B cell (primary cell): ENCODE data around the gene CKS2. TPM values are rescaled to one million over a fixed set of nuclear protein-coding genes. Genes with fewer than 3 reads are reported as not detected.
A peak's percentile ranks its signal among the peaks of the same experiment; 100 is the strongest.

Source experiments
- ATAC-seq: fragments of 200-7000 bp; cut with Tn5 transposase; one replicate; pipeline ENCODE4 v1.10.0; 2021; ENCODE audit warnings: low read depth, mild to moderate bottlenecking, moderate number of reproducible peaks, moderate library complexity
- CTCF ChIA-PET: fragments of 350-600 bp; sonication (Branson Sonifier 250); formaldehyde crosslinking; loops from one replicate; lab custom pipeline; 2021; ENCODE audit warnings: antibody characterized with exemption, inconsistent platforms; lab: Charles Lee
- POLR2A ChIA-PET: fragments of 350-600 bp; sonication (Branson Sonifier 250); formaldehyde crosslinking; loops from one replicate; lab custom pipeline; 2021; ENCODE audit warnings: antibody characterized with exemption; lab: Charles Lee
- DNase-seq: peaks from one replicate; pipeline ENCODE4 v3.0.0; 2013
- H2AFZ ChIP-seq: 2 replicates; pipeline ENCODE4 v1.6.1; 2012; ENCODE audit warnings: mild to moderate bottlenecking, low read depth, low read length; ENCODE audit not compliant: insufficient read depth, poor library complexity, severe bottlenecking
- H3K27ac ChIP-seq, 2 donors: 1 replicate in 1 of 2; 2 replicates in 1 of 2; pipeline ENCODE4 v1.5.1; 2012 to 2013; ENCODE audit warnings: low read length in 2 of 2, mild to moderate bottlenecking in 2 of 2, moderate library complexity in 1 of 2
- H3K27me3 ChIP-seq, 4 experiments: fragments of 200-600 bp in 1 of 4; sonication (generic) in 1 of 4; replicated peaks in 1 of 4; 1 replicate in 2 of 4; 2 replicates in 2 of 4; pipeline versions ENCODE4 v1.6.1 to v1.7.0; 2013 to 2016; ENCODE audit warnings: low read length in 3 of 4, mild to moderate bottlenecking in 2 of 4, mixed read lengths in 1 of 4, moderate library complexity in 1 of 4; ENCODE audit not compliant: insufficient read depth in 4 of 4, control insufficient read depth in 3 of 4; ENCODE audit errors: control extremely low read depth in 1 of 4
- H3K36me3 ChIP-seq, 2 experiments: replicated peaks in 1 of 2; 1 replicate in 1 of 2; 2 replicates in 1 of 2; pipeline versions ENCODE4 v1.6.1 to v1.7.1; 2013; ENCODE audit warnings: low read length in 1 of 2; ENCODE audit not compliant: insufficient read depth in 2 of 2, control insufficient read depth in 1 of 2; ENCODE audit errors: control extremely low read depth in 1 of 2, extremely low read depth in 1 of 2
- H3K4me1 ChIP-seq, 2 donors: fragments of 200-600 bp in 1 of 2; sonication (generic) in 1 of 2; 1 replicate in 1 of 2; 2 replicates in 1 of 2; pipeline versions ENCODE4 v1.5.1 to v1.6.1; 2013 to 2017; ENCODE audit warnings: low read length in 2 of 2; ENCODE audit not compliant: control insufficient read depth in 2 of 2, insufficient read depth in 2 of 2
- H3K4me2 ChIP-seq: replicated peaks from 2 replicates; pipeline ENCODE3; 2012; ENCODE audit warnings: mild to moderate bottlenecking, low read depth, low read length; ENCODE audit not compliant: poor library complexity, severe bottlenecking
- H3K4me3 ChIP-seq, 5 experiments: fragments of 200-600 bp in 1 of 5; sonication (generic) in 1 of 5; 1 replicate in 3 of 5; 2 replicates in 2 of 5; pipeline versions ENCODE4 v1.5.1 to v1.7.0; 2011 to 2016; ENCODE audit warnings: low read length in 4 of 5, mild to moderate bottlenecking in 4 of 5, low read depth in 2 of 5, control low read depth in 1 of 5, moderate library complexity in 1 of 5; ENCODE audit not compliant: insufficient read depth in 1 of 5; ENCODE audit errors: control extremely low read depth in 1 of 5, extremely low read depth in 1 of 5
- H3K79me2 ChIP-seq: fragments of 200-600 bp; sonication (generic); one replicate; pipeline ENCODE4 v1.6.0; 2016; ENCODE audit warnings: low read length; ENCODE audit not compliant: control insufficient read depth, insufficient read depth
- H3K9ac ChIP-seq: fragments of 200-600 bp; sonication (generic); 2 replicates; pipeline ENCODE4 v1.6.1; 2017; ENCODE audit warnings: mild to moderate bottlenecking, low read length, moderate library complexity
- H3K9me3 ChIP-seq, 3 donors: one replicate each; pipeline versions ENCODE4 v1.6.1 to v1.7.1; 2013; ENCODE audit warnings: low read length in 2 of 3; ENCODE audit not compliant: control insufficient read depth in 2 of 3, insufficient read depth in 1 of 3; ENCODE audit errors: control extremely low read depth in 1 of 3
- H4K20me1 ChIP-seq: 2 replicates; pipeline ENCODE4 v1.6.0; 2012; ENCODE audit warnings: mild to moderate bottlenecking, low read length; ENCODE audit not compliant: insufficient read depth, control insufficient read depth, poor library complexity, severe bottlenecking
- H3K27ac Mint-ChIP-seq: one replicate; pipeline ENCODE4 v1.8.0; 2021; ENCODE audit warnings: mixed read lengths
- H3K27me3 Mint-ChIP-seq: one replicate; pipeline ENCODE4 v1.8.0; 2021; ENCODE audit warnings: mixed read lengths
- H3K4me1 Mint-ChIP-seq: one replicate; pipeline ENCODE4 v1.8.0; 2021; ENCODE audit warnings: mixed read lengths
- H3K4me3 Mint-ChIP-seq: one replicate; pipeline ENCODE4 v1.8.0; 2021; ENCODE audit warnings: mixed read lengths
- H3K9me3 Mint-ChIP-seq: one replicate; pipeline ENCODE4 v1.8.0; 2022; ENCODE audit warnings: mixed read lengths; ENCODE audit not compliant: insufficient read depth
- CTCF ChIP-seq: fragments of 200-600 bp; IDR thresholded peaks from one replicate; pipeline ENCODE4 v1.8.0; 2022; ENCODE audit warnings: antibody characterized with exemption, mild to moderate bottlenecking
- EZH2 ChIP-seq: IDR thresholded peaks from 2 replicates; pipeline ENCODE4 v1.6.1; 2012; ENCODE audit warnings: borderline replicate concordance, low read depth, mild to moderate bottlenecking, moderate library complexity, low read length; ENCODE audit not compliant: insufficient read depth, poor library complexity, severe bottlenecking
- WGBS: methylation state at CpG from one replicate; pipeline ENCODE4 v1.1.5; 2013; ENCODE audit warnings: missing lambda C conversion rate; ENCODE audit not compliant: insufficient coverage; 5-methylcytosine and 5-hydroxymethylcytosine counted together
- intact Hi-C: fragments of 100-400 bp; cut with micrococcal nuclease; formaldehyde crosslinking; loops from one replicate; pipeline ENCODE4 v1.10.0; 2022
- polyA plus RNA-seq: library from polyadenylated mRNA; depleted of rRNA; stranded (reverse); fragments of >200 nt; gene quantifications from 2 replicates; pipeline ENCODE4 v1.2.3, GENCODE V29; 2012
- total RNA-seq, 2 donors: library from RNA; stranded (reverse); fragments of 120-200 nt in 1 of 2; gene quantifications; 1 replicate in 1 of 2; 2 replicates in 1 of 2; pipeline versions ENCODE4 v1.2.3 to v1.2.4, GENCODE V29; 2013 to 2022

CKS2 gene
- total and polyA plus RNA-seq, 2 donors (not counting 1 experiment from before 2014, with no cell fraction given) = 11.5 to 64.4 TPM

GRCh38 chr9:89359751-89360261 is 48.8 kb downstream of the CKS2 start:
- Histone ChIP-seq H2AFZ (no peak overlapping the region), H4K20me1 (peaks cover 12% of the 10 kb centered on the region), H3K4me1 (no peaks in the 10 kb centered on the region), H3K27ac (no peak overlapping the region), H3K9me3 (no peaks in the 10 kb centered on the region), H3K4me2 (no peak overlapping the region), H3K27me3 (no peaks in the 10 kb centered on the region), H3K4me3 (no peak overlapping the region), H3K79me2 (no peaks in the 10 kb centered on the region), H3K36me3 (peaks cover 4 to 75% of the 10 kb centered on the region in 2 experiments), H3K9ac (no peak overlapping the region)
- Mint-ChIP-seq H3K9me3 (no peaks in the 10 kb centered on the region), H3K27me3 (no peaks in the 10 kb centered on the region), H3K27ac (no peak overlapping the region), H3K4me3 (no peak overlapping the region), H3K4me1 (no peaks in the 10 kb centered on the region)
- ATAC-seq (no peak), DNase-seq (no peak)
- 94% methylated on average over 7 of the region's 8 CpGs for WGBS
- CTCF ChIA-PET = interaction anchor here (0.7 to 3.1 kb wide), 2 partner anchors 136 to 189 kb away, joined by 3 to 13 read pairs; no protein-coding TSS in a partner anchor
- intact Hi-C loops = no loop called here
- POLR2A ChIA-PET = no interaction called here
- no peak for TF ChIP-seq CTCF
- TF ChIP-seq EZH2 = no peak

GRCh38 chr9:89360465-89360864 is 49.5 kb downstream of the CKS2 start:
- Histone ChIP-seq H3K9ac (no peak overlapping the region), H3K36me3 (peaks cover 4 to 70% of the 10 kb centered on the region in 2 experiments), H3K9me3 (no peaks in the 10 kb centered on the region), H2AFZ (no peak overlapping the region), H4K20me1 (peaks cover 12% of the 10 kb centered on the region), H3K27ac (no peak overlapping the region), H3K4me2 (no peak overlapping the region), H3K4me1 (no peaks in the 10 kb centered on the region), H3K79me2 (no peaks in the 10 kb centered on the region), H3K4me3 (no peak overlapping the region), H3K27me3 (no peaks in the 10 kb centered on the region)
- Mint-ChIP-seq H3K27ac (peak overlapping the region; percentile 60), H3K4me1 (no peaks in the 10 kb centered on the region), H3K27me3 (no peaks in the 10 kb centered on the region), H3K9me3 (no peaks in the 10 kb centered on the region), H3K4me3 (no peak overlapping the region)
- 60% methylated on average over 1 of the region's 3 CpGs for WGBS
- ChIA-PET POLR2A (no interaction called here), CTCF (interaction anchor here (0.7 to 3.1 kb wide), 2 partner anchors 135 to 189 kb away, joined by 3 to 13 read pairs; no protein-coding TSS in a partner anchor)
- intact Hi-C loops = no loop called here
- DNase-seq (no peak), ATAC-seq (no peak)
- TF ChIP-seq EZH2 = no peak
- TF ChIP-seq CTCF = no peak
